Left lung (tissue), 10 donors: ENCODE data around the gene EVA1A. TPM values are rescaled to one million over a fixed set of nuclear protein-coding genes. Genes with fewer than 3 reads are reported as not detected.
A peak's percentile ranks its signal among the peaks of the same experiment; 100 is the strongest.

Source experiments
- ATAC-seq: fragments of 200-7000 bp; cut with Tn5 transposase; one replicate; pipeline ENCODE4 v1.9.1; 2020; ENCODE audit warnings: moderate library complexity
- DNase-seq, 4 donors: peaks; one replicate each; pipeline ENCODE4 v3.0.0-alpha.2; 2013 to 2020
- H3K27ac ChIP-seq, 2 donors: fragments of 200-600 bp; sonication (generic) in 1 of 2; one replicate each; pipeline versions ENCODE4 v1.5.0 to v1.8.0; 2020 to 2021
- H3K27me3 ChIP-seq, 2 donors: fragments of 200-600 bp; sonication (generic) in 1 of 2; one replicate each; pipeline versions ENCODE4 v1.5.0 to v1.8.0; 2020 to 2021
- H3K36me3 ChIP-seq, 2 donors: fragments of 200-600 bp; sonication (generic) in 1 of 2; one replicate each; pipeline versions ENCODE4 v1.5.0 to v1.8.0; 2020 to 2021
- H3K4me1 ChIP-seq, 2 donors: fragments of 200-600 bp; one replicate each; pipeline ENCODE4 v1.8.0; 2021
- H3K4me3 ChIP-seq, 2 donors: fragments of 200-600 bp; sonication (generic) in 1 of 2; one replicate each; pipeline versions ENCODE4 v1.5.0 to v1.8.0; 2020 to 2021; ENCODE audit warnings: mild to moderate bottlenecking in 1 of 2
- H3K9me3 ChIP-seq, 2 donors: fragments of 200-600 bp; sonication (generic) in 1 of 2; one replicate each; pipeline versions ENCODE4 v1.5.0 to v1.8.0; 2020 to 2021
- CTCF ChIP-seq, 2 donors: fragments of 200-600 bp; sonication (generic) in 1 of 2; IDR thresholded peaks; one replicate each; pipeline versions ENCODE4 v1.5.0 to v1.8.0; 2021; ENCODE audit warnings: antibody characterized with exemption in 2 of 2
- intact Hi-C, 2 donors: fragments of 100-400 bp; cut with DNase I; formaldehyde crosslinking; loops; one replicate each; pipeline versions ENCODE4 v1.11.2 to v1.14.2; 2022
- polyA plus RNA-seq, 6 donors: library from polyadenylated mRNA; unstranded; fragments of 120-200 nt; gene quantifications; one replicate each; pipeline ENCODE4 v1.2.1, GENCODE V29; 2013; ENCODE audit not compliant: insufficient read length in 6 of 6
- total RNA-seq, 2 donors: library from RNA; stranded (reverse); fragmentation: NEBNext Ultra II Directional; extraction: Animal tissue kit (Norgen Biotek cat#: 25700); gene quantifications; one replicate each; pipeline ENCODE4 v1.2.1, GENCODE V29; 2021
- donor health status: DM: no; HTN: yes; CAD: no.
- donor health status: DM: no; HTN: no; CAD: no.

Gene EVA1A
- total and polyA plus RNA-seq, 8 donors: 23.2 to 54.7 (median 34.2) TPM

GRCh38 chr2:75516378-75517360 is 44.1 kb downstream of the EVA1A start:
- no peaks in the 10 kb centered on the region for H3K27me3 ChIP-seq
- TF ChIP-seq CTCF (IDR thresholded peaks at IDR 0.05): no peak
- peaks cover 0 to 11% of the 10 kb centered on the region in 2 donors for H3K9me3 ChIP-seq
- no peaks in the 10 kb centered on the region for H3K4me1 ChIP-seq
- no peak overlapping the region for H3K27ac ChIP-seq
- H3K4me3 ChIP-seq: no peak overlapping the region
- ATAC-seq (peak; percentile 25), DNase-seq (no peak)
- intact Hi-C loops: no loop called here
- no peaks in the 10 kb centered on the region for H3K36me3 ChIP-seq

- no peak for TF ChIP-seq CTCF (IDR thresholded peaks at IDR 0.05)
- ATAC-seq: no peak
Measured at GRCh38 chr2:75515584-75516368, 45.0 kb downstream of the EVA1A start.

GRCh38 chr2:75513616-75514170 is 47.0 kb downstream of the EVA1A start:
- no peak overlapping the region for H3K4me3 ChIP-seq
- H3K27ac ChIP-seq: no peak overlapping the region
- no peaks in the 10 kb centered on the region for H3K27me3 ChIP-seq
- H3K36me3 ChIP-seq: no peaks in the 10 kb centered on the region
- intact Hi-C loops: no loop called here
- DNase-seq: no peak
- no peak for ATAC-seq
- no peak for TF ChIP-seq CTCF (IDR thresholded peaks at IDR 0.05)
- peaks cover 0 to 13% of the 10 kb centered on the region in 2 donors for H3K9me3 ChIP-seq
- H3K4me1 ChIP-seq: no peaks in the 10 kb centered on the region

More at GRCh38 chr2:75515584-75516368, 45.0 kb downstream of the EVA1A start:
- Histone ChIP-seq H3K36me3 (no peaks in the 10 kb centered on the region), H3K27me3 (no peaks in the 10 kb centered on the region), H3K27ac (no peak overlapping the region), H3K4me1 (no peaks in the 10 kb centered on the region), H3K9me3 (peaks cover 0 to 11% of the 10 kb centered on the region in 2 donors), H3K4me3 (no peak overlapping the region)
- no peak for DNase-seq
- intact Hi-C loops: no loop called here

GRCh38 chr2:75512455-75513212 is 48.1 kb downstream of the EVA1A start:
- H3K36me3 ChIP-seq: no peaks in the 10 kb centered on the region

More at GRCh38 chr2:75512455-75513212, 48.1 kb downstream of the EVA1A start:
- intact Hi-C loops: no loop called here
- Histone ChIP-seq H3K27me3 (no peaks in the 10 kb centered on the region), H3K4me1 (no peaks in the 10 kb centered on the region), H3K9me3 (peaks cover 0 to 19% of the 10 kb centered on the region in 2 donors), H3K27ac (no peak overlapping the region), H3K4me3 (no peak overlapping the region)
- DNase-seq (no peak), ATAC-seq (no peak)
- TF ChIP-seq CTCF (IDR thresholded peaks at IDR 0.05): no peak
